GM19397 (cell line): ENCODE data around the gene CD48.

Experiments used
- ATAC-seq: cut with Tn5 transposase; IDR thresholded peaks from one replicate; pipeline ENCODE4 v1.9.1; 2021; ENCODE audit warnings: mild to moderate bottlenecking, moderate library complexity; ENCODE audit not compliant: unreplicated experiment

The CD48 gene, protein sequence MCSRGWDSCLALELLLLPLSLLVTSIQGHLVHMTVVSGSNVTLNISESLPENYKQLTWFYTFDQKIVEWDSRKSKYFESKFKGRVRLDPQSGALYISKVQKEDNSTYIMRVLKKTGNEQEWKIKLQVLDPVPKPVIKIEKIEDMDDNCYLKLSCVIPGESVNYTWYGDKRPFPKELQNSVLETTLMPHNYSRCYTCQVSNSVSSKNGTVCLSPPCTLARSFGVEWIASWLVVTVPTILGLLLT

DNA sequence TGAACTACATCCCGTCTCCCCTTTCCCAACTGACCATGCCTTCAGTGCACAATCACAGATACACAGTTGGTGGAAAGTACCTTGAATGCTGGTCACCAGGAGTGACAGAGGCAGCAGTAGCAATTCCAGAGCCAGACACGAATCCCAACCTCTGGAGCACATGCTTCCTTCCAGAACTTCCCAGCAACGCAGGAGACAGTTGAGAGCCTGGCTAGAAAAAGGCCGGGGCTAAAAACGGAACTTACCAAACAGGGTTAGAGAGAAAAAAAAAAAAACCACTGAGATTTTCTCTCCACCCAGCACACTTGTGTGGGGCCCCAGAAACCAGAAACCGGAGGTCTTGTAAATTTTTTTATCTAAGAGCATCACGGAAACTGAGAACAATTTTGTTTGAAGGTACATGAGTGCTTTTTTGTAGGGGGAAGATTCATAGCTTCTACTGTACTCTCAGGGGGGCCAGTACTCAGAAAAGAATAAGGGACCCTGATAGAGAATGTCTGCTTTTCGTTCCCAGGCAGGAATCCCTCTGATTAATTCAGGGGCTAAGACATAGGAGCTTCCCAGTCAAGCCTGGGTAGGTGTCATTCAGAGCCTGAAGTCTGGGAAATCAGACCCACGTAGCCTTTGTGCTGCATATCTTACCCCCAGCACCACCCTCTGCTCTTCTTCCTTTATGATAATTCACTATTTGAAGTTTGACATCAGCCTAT, at the start of gene CD48:
Gene CD48 (minus strand): TSS at position 221 of the 710 bp plus-strand sequence. CDS start 59 bp downstream, at position 162.
- peak; percentile 22 for ATAC-seq

DNA sequence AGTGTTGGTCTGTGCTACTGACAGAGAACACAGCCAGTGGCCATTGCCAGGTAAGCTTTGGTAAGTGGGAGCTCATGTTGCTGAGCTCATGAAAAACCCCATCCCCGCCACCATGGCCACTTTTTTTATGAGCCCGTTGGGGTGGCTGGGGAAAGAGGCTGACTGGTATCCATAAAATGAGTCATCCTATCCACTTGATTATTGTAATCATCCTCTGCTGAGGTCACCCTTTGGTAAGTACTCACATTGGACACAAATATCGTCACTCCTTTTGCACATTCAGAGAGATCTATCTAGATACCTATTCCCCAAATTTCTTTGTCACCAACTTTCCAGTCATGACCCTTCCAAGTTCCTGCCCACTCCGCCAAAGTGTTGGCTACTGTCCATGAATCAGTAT, 49.4 kb upstream of the CD48 start:
- no peak for ATAC-seq

DNA sequence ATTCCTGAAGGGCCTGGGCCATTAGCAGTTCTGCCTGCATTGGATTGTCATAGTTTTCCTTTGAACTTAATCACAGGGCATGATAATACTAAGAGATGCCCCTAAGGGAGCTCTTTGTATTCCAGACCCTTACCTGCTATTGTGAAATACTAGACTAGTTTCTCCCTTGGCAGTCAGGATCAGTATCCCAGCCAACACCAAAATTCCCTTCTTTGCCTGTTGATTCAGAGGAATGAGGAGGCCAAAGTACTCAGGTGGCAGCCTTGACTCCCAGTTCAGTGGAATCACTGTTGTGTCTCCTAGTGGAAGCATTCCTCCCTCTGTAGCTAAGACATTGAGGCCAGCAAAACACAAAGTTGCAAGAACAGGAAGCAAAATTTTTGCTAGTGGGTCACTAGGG, 48.1 kb upstream of the CD48 start:
- ATAC-seq, result no peak

DNA sequence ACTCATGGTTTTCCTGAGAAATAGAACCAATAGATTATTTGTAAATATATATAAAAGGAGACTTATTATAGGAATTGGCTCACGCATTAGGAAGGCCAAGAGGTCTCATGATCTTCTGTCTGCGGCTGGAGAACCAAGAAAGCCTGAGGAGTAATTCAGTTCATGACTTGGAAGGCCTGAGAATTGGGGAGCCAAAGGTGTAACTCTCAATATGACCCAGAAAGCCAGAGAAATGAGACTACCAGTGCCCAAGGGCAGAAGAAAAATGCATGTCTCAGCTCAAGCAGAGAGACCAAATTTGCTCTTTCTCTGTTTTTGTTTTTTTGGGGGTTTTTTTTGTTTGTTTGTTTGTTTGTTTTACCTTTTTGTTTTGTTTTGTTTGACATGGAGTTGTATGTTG, 46.9 kb upstream of the CD48 start:
- ATAC-seq, result no peak

DNA sequence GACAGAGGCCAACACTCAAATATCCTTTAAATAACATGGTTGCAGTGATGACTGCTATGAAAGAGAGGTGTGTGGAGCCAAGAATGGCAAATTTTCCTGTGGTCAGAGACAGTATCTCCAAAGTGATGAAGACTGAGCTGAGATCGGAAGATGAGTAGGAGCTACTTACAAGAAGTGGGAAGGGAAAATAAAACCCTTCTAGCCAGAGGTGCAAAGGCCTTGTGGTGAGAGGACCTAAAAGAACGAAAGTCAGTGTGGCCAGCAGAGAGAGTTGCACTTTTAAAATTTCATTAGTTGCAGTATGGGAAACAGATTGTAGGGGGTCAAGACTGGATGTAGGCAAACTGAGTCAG, 45.2 kb upstream of the CD48 start:
- peak; percentile 9 for ATAC-seq

DNA sequence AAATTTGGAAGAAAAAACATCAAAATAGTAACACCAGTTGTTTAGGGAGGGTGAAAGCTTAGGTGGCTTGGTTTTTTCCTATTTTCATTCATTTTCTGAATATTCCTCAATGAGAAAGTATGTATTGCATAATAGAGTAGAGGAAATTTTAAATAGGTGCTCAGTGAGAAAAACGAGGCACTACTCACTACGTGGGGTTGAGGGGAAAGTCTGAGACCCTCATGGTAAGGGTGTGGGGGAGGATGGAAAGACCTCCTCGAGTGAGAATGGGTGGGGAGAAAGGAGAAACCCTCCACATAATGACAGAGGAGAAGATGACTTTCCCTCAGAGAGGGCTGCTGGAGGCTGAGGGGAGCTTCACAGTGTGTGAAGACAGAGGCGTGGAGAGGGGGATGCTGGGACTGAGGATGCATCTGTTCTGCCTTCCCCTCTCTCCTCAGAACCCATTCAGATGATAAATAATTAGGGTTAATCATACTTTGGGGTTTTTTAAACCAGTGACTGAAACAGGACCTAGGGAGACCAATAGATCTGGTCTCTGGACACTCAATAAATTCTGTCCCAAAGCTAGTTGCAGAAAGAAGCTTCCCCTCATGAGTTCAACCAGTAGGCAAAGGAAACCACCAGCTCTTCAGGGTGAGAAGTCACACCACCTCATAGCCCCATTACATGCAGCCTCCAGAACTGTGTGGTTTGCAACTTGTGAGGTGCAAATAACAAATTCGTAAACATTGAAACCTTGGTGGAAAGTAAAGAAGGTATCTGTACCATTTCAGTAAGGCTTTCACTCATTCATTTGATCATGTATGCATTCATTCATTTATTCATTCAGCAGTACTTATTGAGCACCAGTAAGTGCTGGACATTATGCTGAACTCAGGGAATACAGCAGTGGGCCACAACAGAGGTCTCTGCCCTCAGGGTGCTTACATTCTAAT, 44.6 kb upstream of the CD48 start:
- ATAC-seq, result peak; percentile 51

DNA sequence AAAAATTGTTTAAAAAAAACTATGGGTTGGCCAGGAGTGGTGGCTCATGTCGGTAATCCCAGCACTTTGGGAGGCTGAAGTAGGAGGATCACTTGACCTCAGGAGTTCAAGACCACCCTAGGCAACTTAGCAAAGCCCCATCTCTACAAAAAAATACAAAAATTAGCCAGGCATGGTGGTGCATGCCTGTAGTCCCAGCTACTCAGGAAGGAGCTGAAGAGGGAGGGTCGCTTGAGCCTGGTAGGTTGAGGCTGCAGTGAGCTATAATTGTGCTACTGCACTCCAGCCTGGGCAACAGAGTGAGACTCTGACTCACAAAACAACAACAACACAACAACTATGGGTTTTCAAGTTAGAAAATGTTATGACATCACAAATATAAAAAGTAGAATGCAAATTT, 43.8 kb upstream of the CD48 start:
- no peak for ATAC-seq

DNA sequence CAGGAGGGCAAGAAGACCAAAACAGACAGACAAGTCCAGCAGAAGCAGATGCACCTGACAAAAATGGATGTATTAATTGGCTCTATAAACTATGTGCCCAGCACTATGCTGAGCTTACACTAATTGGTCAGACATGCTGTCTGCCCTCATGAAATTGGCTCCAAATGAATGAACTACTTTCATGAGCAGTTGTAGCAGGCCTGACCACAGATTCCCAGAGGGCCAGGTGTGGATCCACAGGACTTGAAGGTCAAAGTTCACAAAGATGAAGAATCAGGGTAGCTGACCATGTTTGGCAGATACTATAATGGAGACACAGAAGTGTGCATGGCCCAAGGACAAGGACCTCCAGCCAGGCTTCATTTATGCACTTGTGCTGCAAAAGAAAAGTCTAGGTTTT, 42.0 kb upstream of the CD48 start:
- ATAC-seq, result no peak

DNA sequence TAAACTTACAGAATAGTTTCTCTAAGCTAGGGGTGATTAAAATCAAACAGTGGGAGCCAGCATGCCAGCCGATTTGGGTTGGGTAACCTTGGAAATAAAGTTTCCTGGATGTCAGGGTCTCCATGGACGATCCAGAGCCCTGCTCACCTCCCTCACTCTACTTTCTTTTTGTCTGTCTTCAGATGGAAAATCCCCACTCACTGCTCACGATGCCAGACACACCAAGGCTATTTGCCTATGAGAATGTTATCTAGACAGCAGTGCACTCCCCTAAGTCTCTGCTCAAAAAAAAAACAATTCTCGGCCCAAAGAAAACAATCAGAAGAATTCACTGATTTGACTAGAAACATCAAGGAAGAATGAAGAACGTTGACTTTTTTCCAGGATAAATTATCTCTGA, 41.3 kb upstream of the CD48 start:
- ATAC-seq, result no peak

DNA sequence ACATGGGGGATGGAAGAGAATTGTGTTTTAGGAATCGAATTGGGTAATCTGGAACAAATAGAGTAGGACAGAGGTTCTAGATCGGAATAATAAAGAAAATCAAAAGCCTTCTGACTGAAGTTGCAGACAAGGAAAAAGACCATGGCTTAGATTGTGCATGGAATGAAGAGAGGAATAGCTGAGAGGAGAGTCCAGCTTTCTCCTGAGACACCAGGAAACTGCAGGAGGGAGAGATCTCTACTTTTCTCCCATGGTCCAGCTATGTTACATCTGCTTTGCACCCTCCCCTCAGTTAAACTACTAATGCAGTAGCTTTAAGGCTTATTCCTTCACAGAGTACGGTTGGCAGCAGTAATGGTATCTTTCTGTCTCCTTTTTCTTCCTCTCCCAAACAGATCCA, 40.8 kb upstream of the CD48 start:
- no peak for ATAC-seq

DNA sequence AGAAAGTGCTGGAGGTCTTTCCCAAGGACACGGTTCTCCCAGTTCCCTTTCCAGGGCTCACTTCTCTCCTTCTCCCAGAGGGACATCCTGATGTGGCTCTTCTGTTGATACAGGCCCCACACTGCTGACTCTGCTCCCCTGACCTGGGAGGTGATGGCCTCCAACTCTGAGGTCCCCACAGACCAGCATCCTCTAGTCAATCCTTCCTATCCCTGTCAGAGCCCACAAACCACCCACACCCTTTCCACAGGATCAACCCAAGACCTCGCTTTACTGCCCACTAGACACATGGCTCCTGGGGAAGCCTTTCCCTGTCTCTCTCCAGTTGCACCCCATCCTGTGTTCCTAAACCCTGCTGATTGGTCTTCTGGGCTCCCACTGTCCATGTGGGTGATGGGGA, 39.0 kb upstream of the CD48 start:
- no peak for ATAC-seq

DNA sequence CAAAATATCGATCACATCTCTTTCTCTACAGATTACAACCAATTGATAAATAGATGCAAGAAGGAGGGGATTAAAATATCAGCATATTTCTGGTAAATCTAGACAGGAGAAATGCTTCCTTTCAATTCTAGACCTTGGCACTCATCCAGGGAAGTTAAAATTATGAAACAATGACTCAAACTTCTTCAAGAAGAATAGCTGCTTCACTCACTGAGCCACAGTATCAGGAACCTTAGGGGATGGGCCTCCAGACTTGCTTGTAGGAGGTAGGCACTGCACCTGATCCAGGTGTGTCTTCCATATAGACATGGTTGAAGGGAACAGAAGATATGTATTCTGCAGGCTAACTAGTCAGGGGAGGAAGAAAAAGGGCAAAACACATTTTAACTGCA, 37.3 kb upstream of the CD48 start:
- ATAC-seq, result no peak

DNA sequence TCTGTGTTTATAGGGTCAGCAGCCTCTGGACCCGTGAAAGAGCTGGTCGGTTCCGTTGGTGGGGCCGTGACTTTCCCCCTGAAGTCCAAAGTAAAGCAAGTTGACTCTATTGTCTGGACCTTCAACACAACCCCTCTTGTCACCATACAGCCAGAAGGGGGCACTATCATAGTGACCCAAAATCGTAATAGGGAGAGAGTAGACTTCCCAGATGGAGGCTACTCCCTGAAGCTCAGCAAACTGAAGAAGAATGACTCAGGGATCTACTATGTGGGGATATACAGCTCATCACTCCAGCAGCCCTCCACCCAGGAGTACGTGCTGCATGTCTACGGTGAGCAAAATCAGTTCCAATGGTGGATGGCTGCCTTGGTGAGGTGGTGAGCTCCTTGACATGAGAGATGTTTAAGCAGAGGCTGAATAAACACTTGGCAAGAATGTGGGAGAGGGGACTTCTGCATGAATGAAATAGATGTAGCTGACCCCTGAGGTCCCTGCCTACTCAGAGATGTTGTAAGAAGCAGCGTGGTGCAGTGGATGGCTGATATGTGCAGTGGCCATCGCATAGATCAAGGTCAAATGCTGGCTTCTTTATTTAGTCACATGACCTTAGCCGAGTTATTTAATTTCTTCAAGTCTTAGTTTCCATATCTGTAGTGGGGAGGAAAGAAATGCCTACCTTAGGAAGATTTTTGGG, 36.7 kb upstream of the CD48 start:
- no peak for ATAC-seq

DNA sequence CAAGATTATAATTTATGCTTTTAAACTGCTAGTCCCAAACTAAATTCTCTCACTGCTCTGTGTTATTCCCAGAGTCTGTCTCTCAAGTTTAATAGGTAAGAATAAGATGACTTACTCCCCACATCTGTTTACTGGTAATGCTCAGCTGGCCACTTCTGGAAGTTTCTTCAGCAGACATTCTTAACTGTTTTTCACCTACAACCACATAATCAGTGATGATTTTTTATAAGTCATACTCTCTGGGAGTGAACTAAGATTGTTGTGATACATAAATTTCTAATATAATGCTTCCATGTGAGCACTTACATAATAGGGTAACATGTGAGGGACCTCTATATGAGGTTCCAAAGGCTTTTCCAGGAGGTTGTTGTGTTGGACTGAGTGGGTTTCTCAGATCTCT, 36.1 kb upstream of the CD48 start:
- ATAC-seq, result no peak

DNA sequence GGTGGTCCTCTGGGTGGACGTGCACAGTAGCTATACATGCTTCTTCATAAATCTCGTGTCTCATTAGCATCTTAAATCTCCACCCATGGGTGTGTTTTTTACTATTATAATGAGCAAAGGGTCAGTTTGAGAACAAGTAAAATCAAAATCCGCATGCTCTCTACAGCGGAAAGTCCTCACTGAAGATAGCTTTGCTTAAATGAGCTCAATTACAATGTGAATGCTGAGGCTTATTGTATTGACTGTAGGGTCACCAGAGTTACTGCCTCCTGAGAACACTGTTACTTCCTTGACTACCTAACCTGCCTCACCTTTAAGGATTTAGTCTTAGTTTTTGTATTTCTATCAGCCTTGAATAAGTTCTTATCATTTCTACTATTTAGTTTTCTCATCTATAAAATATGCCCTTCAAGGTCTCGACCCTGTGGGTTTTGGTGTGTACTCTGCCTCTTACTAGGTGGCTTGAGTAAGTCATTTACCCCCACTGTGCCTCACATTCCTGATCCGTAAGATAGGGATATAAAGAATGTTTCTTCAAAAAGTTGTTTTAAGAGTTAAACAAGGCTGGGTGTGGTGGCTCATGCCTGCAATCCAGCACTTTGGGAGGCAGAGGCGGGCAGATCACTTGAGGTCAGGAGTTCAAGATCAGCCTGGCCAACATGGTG, 35.3 kb upstream of the CD48 start:
- no peak for ATAC-seq

DNA sequence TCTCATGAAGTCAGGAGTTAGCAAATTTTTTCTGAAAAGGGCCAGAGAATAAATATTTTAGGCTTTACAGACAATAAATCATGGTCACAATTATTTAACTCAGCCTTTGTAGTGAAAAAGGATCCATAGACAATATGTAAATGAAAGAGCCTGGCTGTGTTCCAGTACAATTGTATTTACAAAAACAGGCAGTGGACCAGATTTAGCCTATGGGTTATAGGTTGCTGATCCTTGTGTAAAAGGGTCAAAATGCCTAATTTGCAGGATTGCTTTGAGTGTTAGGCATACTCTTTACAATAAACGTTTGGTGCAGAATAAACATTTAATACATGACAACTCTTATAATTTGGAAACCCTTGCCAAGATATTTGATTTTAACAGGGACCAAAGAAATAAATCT, 33.9 kb upstream of the CD48 start:
- ATAC-seq, result no peak

DNA sequence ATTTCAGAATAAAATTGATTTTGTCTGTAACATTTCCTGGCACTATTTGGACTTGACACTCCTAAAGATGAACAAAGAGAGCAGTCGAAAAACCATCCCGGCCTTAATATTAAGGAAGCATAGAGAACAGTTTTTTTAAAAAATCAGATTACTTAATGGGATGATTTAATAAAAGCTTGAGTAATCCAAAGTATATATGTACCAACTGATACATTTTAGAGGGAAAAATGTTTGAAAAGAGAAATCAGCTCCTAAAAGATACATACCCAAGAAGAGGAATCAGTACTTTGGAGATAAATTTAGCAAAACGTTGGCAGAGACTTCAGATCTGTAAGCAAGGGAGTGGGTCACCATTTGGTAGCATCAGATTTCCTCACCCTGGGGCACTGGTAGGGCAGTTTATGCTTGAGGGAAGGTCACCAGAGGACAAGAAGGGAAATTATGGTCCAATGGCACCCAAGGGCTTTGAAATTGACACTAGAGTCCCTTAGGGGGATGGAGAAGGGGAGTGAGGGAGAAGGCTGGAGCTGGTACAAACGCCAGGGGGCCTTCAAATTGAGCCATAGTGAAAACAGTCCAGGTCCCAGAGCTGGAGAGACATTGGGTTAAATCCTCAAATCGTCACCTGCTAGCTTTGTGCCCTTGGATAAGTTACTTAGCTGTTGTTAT, 33.4 kb upstream of the CD48 start:
- ATAC-seq, result no peak

DNA sequence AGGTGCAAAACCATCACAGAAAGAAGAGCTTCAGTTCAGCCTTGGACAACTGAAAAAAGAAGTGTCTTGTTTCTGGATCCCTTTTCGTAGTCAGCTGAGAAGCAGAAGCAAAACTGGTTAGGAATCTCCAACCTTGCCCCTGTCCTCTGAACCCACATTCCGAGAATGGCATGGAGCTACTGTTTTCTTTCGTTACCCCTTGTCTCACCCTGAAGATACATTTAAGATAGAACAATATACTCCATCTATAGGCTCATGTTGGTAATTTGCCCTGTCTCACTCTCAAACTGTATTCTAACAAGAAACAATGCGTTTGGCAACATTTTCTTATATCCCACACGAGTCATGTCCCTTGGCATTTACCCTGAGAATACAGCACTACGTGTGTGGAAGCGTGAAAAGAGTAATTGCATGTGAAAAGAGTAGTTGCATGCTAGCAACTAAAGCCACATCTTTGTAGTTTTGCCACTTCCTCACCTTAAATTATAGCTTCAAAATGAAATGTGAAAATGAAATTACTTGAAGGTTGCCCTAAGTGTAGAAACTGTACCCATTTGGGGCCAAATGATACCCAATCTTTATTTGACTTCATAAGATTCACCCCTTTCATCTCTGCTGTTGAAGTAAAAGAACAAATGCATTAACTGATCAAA, 32.7 kb upstream of the CD48 start:
- no peak for ATAC-seq

DNA sequence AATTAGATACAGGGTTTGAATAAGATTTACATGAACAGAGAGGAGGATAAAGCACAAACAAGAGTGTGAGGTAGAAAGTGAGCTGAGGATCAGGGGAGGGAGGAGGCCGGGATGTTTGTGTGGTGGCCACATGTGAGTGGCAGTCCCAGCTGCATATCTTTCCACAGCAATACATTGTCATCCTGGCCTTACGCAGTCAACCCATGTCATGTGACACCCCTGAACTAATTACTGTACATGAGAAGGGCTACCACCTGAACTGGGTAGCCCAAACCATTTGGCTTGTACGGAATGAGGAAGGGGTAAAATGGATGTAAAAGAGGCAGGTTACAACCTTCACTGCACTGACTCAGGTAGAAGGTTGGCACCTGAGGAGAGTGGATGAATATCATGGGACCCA, 31.6 kb upstream of the CD48 start:
- ATAC-seq, result no peak
